Neural cell (in vitro differentiated cells): ENCODE results near the gene GNPTG.

ENCODE experiments used
- CTCF ChIP-seq: fragments of 450-650 bp; IDR thresholded peaks from 2 replicates; pipeline ENCODE4 v1.5.1; 2014; ENCODE audit warnings: antibody characterized with exemption, mild to moderate bottlenecking, moderate library complexity; ENCODE audit not compliant: poor library complexity, severe bottlenecking
- EZH2 ChIP-seq: fragments of 200-600, 300-800 bp; shearing (Covaris generic), sonication (generic); IDR thresholded peaks from 2 replicates; pipeline ENCODE4 v1.6.1; 2014; ENCODE audit warnings: antibody characterized with exemption, low read length, borderline replicate concordance, mild to moderate bottlenecking; ENCODE audit not compliant: insufficient read depth, poor library complexity, severe bottlenecking
- POLR2AphosphoS5 ChIP-seq: IDR thresholded peaks from 2 replicates; pipeline ENCODE4 v1.6.1; 2012
- RAD21 ChIP-seq: fragments of 450-650 bp; conservative IDR thresholded peaks from 2 replicates; pipeline ENCODE4 v1.6.1; 2014; ENCODE audit warnings: antibody characterized with exemption, mild to moderate bottlenecking, moderate library complexity

GRCh38 chr16:1349951-1350350, 1.8 kb upstream of the GNPTG start:
- no peak for TF ChIP-seq CTCF
- no peak for TF ChIP-seq EZH2
- no peak for TF ChIP-seq POLR2AphosphoS5
- no peak for TF ChIP-seq RAD21
